GM08714 (cell line): ENCODE results near the gene CACNA1S.

Experiments
- H3K4me3 ChIP-seq: fragments of 200-500 bp; sonication (Bioruptor generic); 2 replicates; pipeline ENCODE4 v1.5.1; 2014; ENCODE audit warnings: mild to moderate bottlenecking, low read length, inconsistent platforms
- ZNF274 ChIP-seq: IDR thresholded peaks from 2 replicates; pipeline ENCODE4 v1.6.1; 2012; ENCODE audit warnings: mild to moderate bottlenecking, low read depth, low read length

The CACNA1S gene

DNA sequence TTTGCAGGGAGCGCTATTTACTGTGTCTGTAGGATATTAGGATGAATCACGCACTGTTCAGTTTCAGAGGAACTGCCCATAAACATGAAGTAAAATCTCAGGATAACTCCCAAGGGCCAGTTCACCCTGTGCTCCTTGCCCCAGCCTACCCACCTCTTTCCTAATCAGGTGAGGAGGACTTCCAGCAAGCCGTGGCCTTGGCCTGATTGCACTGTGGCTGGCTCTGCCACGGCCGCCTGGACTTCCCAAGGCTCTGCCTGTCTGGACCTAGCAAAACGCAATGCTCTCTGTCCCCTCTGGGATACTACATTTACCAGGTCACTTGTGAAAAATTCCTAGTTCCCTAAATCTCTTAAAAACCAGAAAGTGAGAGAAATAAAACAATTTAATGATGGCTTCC, 22.2 kb upstream of the CACNA1S start:
- no peak overlapping the region for H3K4me3 ChIP-seq
- TF ChIP-seq ZNF274: no peak

- no peak for TF ChIP-seq ZNF274
- H3K4me3 ChIP-seq: no peak overlapping the region
Measured at GRCh38 chr1:201131398-201131797, 19.2 kb upstream of the CACNA1S start.

- no peak for TF ChIP-seq ZNF274
- H3K4me3 ChIP-seq: no peak overlapping the region
Measured at GRCh38 chr1:201128962-201129361, 16.7 kb upstream of the CACNA1S start.

DNA sequence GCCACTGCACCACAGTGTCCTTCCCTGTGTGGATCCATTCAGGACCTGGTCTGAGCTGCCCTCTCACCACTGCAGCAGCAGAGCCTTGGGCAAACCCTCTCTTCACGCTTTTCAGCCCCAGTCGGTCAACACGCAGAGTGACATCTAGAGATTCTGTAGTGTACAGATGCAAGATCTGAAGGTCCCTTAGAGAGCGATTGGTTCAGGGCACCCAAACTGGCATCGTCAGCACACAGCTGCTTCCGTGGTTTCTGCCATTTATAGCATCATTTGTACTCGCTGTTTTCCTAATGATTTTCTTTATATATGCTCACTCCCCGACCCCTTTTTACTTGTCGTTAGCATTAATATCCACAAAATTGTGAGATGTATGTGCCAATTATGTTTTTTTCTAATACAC, 16.2 kb upstream of the CACNA1S start:
- TF ChIP-seq ZNF274: no peak
- no peak overlapping the region for H3K4me3 ChIP-seq

GRCh38 chr1:201127755-201128455, 15.7 kb upstream of the CACNA1S start:
- TF ChIP-seq ZNF274: no peak
- no peak overlapping the region for H3K4me3 ChIP-seq

GRCh38 chr1:201126832-201127754, 14.9 kb upstream of the CACNA1S start, which contains the start of gene ASCL5:
ASCL5 (minus strand) TSS chr1:201127184; CDS start chr1:201115372, 11,812 bp downstream.
- TF ChIP-seq ZNF274: no peak
- H3K4me3 ChIP-seq: no peak within 1 kb of the TSS

- H3K4me3 ChIP-seq: no peak overlapping the region
- TF ChIP-seq ZNF274: no peak
Measured at GRCh38 chr1:201126463-201126831, 14.2 kb upstream of the CACNA1S start.

DNA sequence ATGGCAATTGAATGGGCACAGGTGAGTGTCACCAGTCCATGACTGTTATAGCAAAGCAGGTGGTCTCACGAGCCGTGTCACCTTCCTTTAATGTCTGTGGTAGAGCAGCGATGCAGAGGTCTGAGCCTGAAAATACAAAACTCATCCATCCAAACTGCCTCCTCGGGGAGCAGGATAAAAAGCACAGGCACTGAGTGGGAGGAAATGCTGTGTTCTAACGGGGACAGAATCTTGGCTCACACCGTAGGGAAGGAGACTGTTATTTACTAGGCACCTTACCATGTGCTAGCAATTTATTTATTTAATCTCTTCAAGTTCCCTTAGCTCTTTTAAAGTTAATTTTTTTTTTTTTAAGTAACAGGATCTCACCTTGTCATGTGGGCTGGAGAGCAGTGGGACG, 13.6 kb upstream of the CACNA1S start:
- no peak for TF ChIP-seq ZNF274

DNA sequence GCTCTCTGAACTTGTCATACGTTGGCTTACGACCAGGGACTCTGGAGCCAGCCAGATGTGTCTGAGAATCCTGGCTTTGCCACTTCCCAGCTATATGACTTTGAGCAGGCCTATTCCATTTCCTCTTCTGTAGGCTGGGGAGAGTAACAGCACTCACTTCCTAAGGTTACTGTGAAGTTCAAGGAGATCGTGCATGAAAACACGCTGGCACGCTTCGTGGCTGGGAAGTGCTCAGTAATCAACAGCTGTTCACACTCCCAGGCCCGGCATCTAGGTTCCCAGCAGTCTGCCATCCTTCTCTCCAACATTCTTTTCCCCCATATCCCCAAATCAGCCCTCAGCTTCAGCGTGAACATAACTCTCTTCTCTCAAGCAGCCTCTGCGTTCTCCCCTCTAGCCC, 12.8 kb upstream of the CACNA1S start:
- no peak for TF ChIP-seq ZNF274
- H3K4me3 ChIP-seq: no peak overlapping the region

More for the DNA sequence above, 13.6 kb upstream of the CACNA1S start:
- H3K4me3 ChIP-seq: no peak overlapping the region

DNA sequence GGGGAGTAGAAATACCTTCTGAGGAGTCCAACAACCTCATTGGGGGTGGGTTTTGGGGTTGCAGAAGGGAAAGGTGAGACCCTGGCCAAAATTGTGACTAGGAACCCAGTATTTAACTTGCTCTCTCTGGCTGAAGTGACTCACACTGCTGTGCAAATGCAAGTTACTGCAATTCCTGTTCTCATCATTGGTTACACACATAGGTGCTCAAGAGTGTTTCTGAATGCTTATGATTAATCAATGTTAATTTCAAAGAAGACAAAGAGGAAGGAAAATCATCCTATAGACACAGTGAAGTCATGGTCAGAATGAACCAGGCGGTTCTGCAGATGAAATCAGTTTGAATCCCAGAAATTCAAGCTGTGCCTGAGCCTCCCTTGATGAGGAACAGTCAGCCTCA, 11.6 kb upstream of the CACNA1S start:
- no peak for TF ChIP-seq ZNF274
- no peak overlapping the region for H3K4me3 ChIP-seq

DNA sequence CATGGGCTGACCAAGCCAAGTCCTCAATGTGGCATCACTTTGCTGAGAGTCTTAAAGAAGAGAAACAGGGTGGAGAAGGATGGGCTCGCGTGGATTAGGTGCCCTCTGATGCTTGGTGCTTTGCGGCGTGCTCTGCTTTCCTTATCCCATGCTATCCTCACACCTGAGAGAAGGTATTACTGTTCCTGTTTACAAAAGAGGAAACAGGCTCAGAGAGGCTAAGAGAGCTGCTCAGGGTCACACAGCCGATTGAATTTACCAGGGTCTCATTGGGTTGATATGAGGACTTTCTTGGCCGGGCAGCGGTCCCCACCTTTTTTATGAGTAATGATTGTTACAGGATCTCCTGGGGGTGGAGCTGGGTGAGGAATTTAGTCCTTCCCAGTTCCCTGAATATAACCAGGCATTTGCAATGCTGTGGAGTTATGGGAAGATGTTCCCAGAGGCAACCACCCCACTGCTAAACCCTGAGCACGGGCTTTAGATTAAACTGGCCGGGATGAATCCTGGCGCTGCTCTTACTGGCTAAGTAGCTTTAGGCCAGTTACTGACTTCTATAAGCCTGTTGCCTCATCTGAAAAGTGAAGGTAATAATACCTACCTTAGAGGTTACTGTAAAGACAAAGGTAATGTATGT, 10.2 kb upstream of the CACNA1S start:
- no peak for TF ChIP-seq ZNF274
- H3K4me3 ChIP-seq: no peak overlapping the region

GRCh38 chr1:201119206-201120197, 7.3 kb upstream of the CACNA1S start:
- TF ChIP-seq ZNF274: no peak

DNA sequence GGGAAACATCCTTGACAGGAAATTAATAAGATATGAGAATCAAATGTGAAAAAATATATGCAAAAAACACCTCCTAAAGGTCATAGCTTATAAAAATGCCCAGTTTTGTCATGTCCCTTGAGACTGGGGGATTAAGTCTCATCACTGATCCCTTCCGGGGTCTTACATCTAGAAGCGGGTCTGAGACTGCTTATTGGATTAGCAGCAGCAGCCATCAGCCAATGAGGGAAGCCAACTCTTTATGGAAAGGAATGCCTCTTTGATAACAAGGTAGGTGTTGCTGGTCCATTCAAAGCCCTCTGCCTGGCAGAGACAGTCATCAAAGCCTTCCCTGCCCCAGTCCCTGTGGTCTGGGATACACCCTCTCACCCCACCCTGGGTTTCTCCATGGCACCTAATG, 3.9 kb upstream of the CACNA1S start:
- TF ChIP-seq ZNF274: no peak
- H3K4me3 ChIP-seq: no peak overlapping the region

More at GRCh38 chr1:201119206-201120197, 7.3 kb upstream of the CACNA1S start:
- no peak overlapping the region for H3K4me3 ChIP-seq
